GM19372 (cell line): ENCODE data around the gene IL18BP.

ENCODE experiments used
- ATAC-seq: cut with Tn5 transposase; IDR thresholded peaks from one replicate; pipeline ENCODE4 v1.9.1; 2021; ENCODE audit warnings: mild to moderate bottlenecking, low read depth, moderate library complexity; ENCODE audit not compliant: unreplicated experiment

Gene IL18BP

GRCh38 chr11:72040491-72041363 is 42.0 kb downstream of the IL18BP start:
- ATAC-seq, result no peak

GRCh38 chr11:72041364-72042063 is 42.8 kb downstream of the IL18BP start:
- ATAC-seq, result no peak

DNA sequence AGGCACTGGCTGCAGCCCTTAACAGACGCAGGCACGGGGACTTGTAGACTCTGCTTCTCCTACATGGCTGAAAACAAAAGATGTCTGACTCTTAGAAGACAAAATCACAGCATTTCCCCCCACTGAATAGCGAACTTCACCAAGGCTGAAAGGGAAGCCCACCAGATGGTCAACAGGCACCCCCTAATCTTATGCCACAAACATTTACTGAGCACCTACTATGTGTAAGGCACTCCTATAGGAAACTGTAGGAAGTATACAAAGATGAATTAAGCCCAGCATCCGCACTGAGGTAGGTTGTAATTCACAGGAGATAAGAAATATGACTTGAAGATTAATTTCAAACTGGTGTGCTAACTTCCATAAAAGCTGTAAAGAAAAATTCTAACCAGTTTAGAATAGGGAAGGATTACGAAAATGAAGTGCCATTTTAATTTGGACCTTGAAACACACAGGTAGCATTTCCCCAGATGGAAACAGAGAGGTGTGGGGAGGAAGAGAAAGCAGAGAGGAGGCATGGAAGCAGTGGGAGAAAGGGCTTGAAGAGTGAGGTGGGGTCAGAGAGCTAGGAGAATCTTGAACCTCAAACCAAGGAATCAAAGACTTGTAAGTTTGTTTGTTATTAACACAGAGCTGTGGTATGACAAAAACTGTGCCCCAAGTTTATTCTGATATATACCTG is 43.5 kb downstream of the IL18BP start:
- ATAC-seq, result no peak

DNA sequence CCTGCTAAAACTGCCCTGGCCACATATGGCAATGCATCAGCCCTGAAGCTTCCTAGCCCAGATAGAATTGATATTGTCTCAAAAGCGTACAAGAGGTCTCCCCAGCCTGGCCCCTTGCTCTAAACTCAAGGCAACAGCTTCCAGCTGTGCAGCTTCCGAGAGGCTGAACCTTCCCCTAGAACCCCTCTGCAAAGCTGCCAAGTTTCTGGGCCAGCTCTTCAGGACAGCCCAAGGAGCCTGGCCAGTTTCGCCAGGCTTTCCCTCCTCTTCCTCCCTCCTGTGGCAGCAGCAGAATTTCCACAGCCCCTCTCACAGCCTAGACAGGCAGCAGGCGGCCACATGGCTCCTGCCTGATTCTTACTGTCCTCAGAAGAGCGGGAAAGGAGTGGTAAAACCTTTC is 47.1 kb downstream of the IL18BP start:
- ATAC-seq, result no peak

DNA sequence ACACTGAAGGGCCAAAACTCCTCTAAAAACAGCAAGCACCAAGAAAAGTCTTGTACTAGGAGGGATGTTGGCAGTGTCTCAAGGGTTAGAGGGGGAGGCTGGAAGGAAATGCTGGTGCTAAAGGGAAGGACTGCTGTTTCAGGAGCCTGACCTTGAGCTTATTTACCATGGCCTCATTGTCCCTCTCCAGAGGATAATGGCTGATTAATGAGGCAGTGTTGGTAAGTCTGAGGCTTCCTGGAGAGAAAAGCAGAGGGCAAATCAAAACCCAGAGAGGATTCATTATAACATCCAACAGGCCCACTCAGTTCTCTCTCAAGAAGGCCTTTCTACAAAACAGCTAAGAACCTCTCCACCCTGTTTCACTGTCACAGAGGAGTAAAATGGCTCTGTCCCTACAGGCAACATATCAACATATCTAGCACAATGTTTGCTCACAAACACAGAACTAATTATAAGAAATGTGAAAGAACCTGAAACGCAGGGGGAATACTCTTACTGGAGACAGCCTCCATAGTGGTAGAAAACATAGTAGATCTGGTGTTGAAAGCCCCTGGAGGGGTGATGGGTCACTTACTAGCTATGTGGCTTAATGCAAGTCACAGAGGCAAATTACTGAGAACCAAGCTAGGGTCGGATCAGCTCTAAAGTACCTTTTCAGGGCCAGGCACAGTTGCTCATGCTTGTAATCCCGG is 50.2 kb downstream of the IL18BP start:
- no peak for ATAC-seq
